Measurements from ENCODE around the gene CAMK4. TPM values are rescaled to one million over a fixed set of nuclear protein-coding genes. Genes with fewer than 3 reads are reported as not detected.

Gene CAMK4
- total RNA-seq, 1 donor from 2014 or later = 49.5 TPM

DNA sequence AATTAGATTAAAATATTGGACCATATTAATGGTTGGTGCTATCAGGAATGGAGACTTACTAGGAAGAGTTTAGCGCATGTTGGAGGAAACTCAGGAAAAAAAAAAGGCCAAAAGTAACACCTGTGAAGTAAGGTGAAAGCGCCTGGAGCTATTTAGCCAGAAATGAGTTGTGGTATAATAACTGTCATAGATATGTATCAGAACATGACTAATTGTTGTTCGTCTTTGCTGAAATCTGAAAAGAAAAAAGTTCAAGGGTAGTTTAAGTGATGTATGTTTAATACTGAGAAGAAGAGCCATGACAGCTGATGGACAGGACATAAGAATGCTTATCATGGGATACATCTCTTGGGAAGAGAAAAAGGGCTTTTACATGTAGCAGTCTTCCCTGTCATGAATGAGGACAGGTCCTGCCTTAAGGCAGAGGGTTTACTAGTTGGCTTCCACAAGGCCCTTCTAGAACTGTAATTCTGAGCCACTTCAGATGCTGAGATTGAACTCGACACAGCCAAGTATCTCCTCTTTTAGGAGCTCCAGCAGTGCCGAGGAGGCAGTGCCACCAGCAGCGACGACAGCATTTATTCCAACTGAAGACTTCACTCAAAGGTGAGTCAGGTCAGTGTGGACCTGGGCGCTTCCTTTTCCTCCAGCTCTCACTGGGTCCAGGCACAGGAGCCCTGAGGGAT, 940 bp upstream of the CAMK4 start:
- H3K36me3 Mint-ChIP-seq (ENCODE audit: low read depth) = peaks cover 12% of the 10 kb centered on the region
- H3K4me1 Mint-ChIP-seq = peaks cover 29% of the 10 kb centered on the region
- peak overlapping the region; percentile 80 for H3K27ac Mint-ChIP-seq
- H3K27me3 Mint-ChIP-seq = peaks cover 4% of the 10 kb centered on the region
- peaks cover 5% of the 10 kb centered on the region for H3K9me3 Mint-ChIP-seq
- DNase-seq = peak; percentile 75
- intact Hi-C loops (cut with micrococcal nuclease) = loop anchor here (1.0 to 10.0 kb wide), 3 partner anchors 12 to 1138 kb away; no protein-coding TSS in a partner anchor
- H3K4me3 Mint-ChIP-seq = peak overlapping the region; percentile 97

DNA sequence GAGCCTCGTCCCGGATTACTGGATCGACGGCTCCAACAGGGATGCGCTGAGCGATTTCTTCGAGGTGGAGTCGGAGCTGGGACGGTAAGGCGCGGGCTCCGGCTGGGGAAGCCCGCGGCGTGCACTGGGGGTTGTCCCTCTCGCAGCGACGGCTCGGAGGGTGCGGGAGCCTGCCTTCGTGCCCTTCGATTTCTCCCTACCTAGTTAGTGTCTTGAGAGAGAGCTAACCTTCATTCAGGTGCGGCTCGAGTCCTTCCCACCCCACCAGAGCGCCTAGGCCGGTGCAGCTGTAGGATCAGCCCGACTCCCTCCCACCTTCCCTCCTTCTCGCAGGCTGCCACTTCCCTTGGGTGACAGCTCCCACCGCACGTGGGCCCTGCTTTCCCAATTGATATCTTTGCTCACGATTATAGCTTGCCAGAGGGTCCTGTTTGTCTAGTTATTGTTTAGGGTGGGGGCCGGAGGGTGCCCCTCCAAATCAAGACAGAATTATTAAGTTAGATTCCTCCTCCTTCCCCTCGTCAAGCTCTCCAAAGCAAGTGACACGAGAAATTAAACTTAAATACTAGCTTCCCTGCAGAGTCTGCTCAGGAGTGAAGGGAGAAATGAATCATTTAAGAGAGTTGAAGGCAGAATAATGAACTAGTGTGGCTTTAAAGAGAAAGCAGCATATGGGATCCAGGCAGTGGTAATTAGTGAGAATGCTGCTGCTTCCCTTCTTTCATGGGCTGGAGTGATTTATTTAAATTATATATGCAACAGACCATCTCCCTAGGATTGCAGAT, 569 bp downstream of the CAMK4 start:
- DNase-seq = no peak
- H3K27me3 Mint-ChIP-seq = no peaks in the 10 kb centered on the region
- H3K27ac Mint-ChIP-seq = peak overlapping the region; percentile 95
- no peaks in the 10 kb centered on the region for H3K9me3 Mint-ChIP-seq
- peaks cover 17% of the 10 kb centered on the region for H3K36me3 Mint-ChIP-seq (ENCODE audit: low read depth)
- peaks cover 42% of the 10 kb centered on the region for H3K4me1 Mint-ChIP-seq
- H3K4me3 Mint-ChIP-seq = peak overlapping the region; percentile 97
- intact Hi-C loops (cut with micrococcal nuclease) = loop anchor here (1.0 to 10.0 kb wide), 4 partner anchors 9 to 1140 kb away; no protein-coding TSS in a partner anchor

DNA sequence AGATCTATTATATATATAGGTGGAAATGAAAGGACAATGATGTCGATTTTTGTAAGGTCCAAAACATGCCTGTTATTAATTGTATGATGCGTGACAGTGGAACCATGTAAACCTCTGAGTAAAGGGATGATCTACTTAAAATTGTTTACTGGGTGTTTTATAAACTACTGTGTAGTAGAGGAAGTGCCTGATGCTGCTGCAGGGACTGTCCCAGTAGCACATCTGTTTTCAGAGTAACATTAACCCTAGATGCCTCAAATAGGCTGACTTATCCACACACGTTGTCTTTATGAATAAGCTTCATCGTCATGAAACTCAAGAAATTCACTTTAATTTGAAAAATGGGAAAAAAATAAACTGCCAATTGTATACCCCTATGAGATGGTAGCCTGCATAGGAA, 1.7 kb downstream of the CAMK4 start:
- intact Hi-C loops (cut with micrococcal nuclease) = loop anchor here (1.0 to 10.0 kb wide), 5 partner anchors 7 to 1141 kb away; partner anchors contain the start of gene STARD4
- peak overlapping the region; percentile 97 for H3K4me3 Mint-ChIP-seq
- H3K27ac Mint-ChIP-seq = peak overlapping the region; percentile 95
- no peaks in the 10 kb centered on the region for H3K9me3 Mint-ChIP-seq
- H3K36me3 Mint-ChIP-seq (ENCODE audit: low read depth) = peaks cover 17% of the 10 kb centered on the region
- H3K27me3 Mint-ChIP-seq = no peaks in the 10 kb centered on the region
- peak; percentile 71 for DNase-seq
- peaks cover 52% of the 10 kb centered on the region for H3K4me1 Mint-ChIP-seq

DNA sequence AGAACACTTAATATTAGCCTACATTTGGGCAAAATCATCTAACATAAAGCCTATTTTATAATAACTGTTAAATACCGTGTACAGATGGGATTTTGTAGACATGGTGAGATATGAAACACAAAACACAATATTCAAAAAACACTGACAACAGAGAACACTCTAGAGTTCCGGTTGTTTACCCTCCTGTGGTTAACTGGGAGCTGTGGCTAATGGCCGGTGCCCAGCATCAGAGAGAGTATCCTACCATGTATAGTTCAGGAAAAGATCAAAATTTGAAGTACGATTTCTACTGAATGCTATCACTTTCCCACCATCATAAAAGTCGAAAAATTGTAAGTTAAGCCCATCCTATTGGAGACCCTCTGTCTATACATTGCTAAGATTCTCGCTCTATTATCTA, 2.4 kb downstream of the CAMK4 start:
- Mint-ChIP-seq H3K9me3 (no peaks in the 10 kb centered on the region), H3K4me3 (peak overlapping the region; percentile 97), H3K27me3 (no peaks in the 10 kb centered on the region), H3K4me1 (peaks cover 57% of the 10 kb centered on the region), H3K27ac (peak overlapping the region; percentile 95), H3K36me3 (ENCODE audit: low read depth) (peaks cover 17% of the 10 kb centered on the region)
- intact Hi-C loops (cut with micrococcal nuclease) = loop anchor here (1.0 to 10.0 kb wide), 4 partner anchors 28 to 1142 kb away; partner anchors contain the start of gene STARD4
- peak; percentile 66 for DNase-seq

DNA sequence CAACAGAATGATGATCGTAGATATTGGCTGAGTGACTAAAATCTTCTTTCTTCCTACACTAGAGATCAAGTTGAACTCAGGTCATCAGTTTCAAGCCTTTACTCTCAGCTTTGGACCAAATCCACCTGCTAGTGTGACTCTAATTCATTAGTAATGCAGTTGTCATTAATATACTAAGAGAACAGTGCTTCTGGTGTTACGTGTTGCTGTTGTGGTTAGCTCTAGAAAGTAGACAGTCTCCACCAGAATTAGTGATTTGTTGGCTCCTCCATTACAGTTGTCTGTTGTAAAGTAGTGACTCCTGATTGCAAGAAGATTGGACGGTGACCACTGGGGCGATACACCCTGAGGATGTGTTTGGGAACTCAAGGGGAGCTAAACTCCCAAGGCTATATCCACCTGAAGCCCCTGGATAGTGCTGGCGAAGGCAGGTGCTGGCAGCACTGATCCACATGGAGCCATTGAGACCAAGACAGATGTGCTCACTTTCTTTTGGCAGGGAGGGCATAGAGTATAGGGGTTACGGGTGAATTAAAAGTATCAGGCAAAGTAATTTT, 3.1 kb downstream of the CAMK4 start:
- H3K9me3 Mint-ChIP-seq = no peaks in the 10 kb centered on the region
- DNase-seq = peak; percentile 70
- intact Hi-C loops (cut with micrococcal nuclease) = loop anchor here (2.0 to 10.0 kb wide), 3 partner anchors 285 to 1143 kb away; partner anchors contain the start of gene STARD4
- peak overlapping the region; percentile 91 for H3K27ac Mint-ChIP-seq
- H3K4me3 Mint-ChIP-seq = peak overlapping the region; percentile 87
- H3K4me1 Mint-ChIP-seq = peaks cover 61% of the 10 kb centered on the region
- H3K27me3 Mint-ChIP-seq = no peaks in the 10 kb centered on the region
- H3K36me3 Mint-ChIP-seq (ENCODE audit: low read depth) = peaks cover 19% of the 10 kb centered on the region

DNA sequence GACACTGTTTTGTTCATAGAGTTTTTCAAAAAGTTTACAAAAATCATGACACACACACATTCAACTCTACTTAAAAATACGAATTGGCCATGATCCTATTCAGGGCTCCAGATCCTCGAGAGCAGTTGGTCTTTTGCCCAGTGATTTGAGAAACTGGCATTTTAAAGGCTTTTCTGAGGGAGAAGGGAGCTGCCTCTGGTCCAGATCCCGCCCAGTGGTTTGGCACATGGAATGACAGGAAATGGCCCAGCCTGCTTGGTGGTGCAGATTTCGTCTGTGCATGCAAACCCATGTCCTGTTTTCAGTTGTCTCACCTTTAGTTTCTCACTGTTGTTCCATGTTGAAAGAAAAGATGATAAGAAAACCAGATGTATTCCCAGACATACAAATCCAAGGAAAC, 3.6 kb downstream of the CAMK4 start:
- Mint-ChIP-seq H3K27me3 (no peaks in the 10 kb centered on the region), H3K4me1 (peaks cover 66% of the 10 kb centered on the region), H3K9me3 (no peaks in the 10 kb centered on the region), H3K4me3 (peak overlapping the region; percentile 87), H3K36me3 (ENCODE audit: low read depth) (peaks cover 21% of the 10 kb centered on the region), H3K27ac (peak overlapping the region; percentile 91)
- intact Hi-C loops (cut with micrococcal nuclease) = loop anchor here (2.0 to 10.0 kb wide), 3 partner anchors 285 to 1143 kb away; partner anchors contain the start of gene STARD4
- peak; percentile 80 for DNase-seq

DNA sequence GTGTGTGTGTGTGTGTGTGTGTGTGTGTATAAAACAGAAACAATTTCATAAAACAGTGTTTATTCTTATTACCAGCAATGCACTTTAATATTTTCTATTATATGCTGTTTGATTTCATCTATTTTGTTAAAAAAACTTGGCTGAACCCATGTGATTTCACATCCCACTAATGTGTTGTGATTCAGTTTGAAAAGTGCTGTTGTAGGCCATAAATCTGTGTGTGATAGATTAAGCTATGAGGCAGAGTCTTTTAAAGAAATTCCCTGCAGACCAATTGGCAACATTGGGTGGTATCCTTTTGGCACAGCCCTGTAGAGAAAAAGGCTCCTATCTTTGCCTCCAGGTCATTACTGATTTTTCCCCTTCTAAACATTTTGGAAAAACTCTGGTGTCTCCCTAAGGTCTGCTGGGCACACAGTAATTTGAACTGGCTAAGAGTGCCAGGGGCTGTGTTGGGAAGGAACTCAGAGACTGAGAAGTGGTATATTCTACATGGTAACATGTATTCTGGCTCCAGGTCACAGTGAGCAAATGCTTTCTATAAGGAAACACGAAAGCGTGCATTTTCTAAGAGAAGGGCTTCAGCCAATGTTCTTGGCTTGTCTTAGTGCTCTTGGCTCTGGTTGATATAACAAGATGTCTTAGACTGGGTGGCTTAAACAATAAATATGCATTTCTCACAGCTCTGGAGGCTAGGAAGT, 4.5 kb downstream of the CAMK4 start:
- peak overlapping the region; percentile 98 for H3K27ac Mint-ChIP-seq
- H3K4me1 Mint-ChIP-seq = peaks cover 63% of the 10 kb centered on the region
- peak overlapping the region; percentile 86 for H3K4me3 Mint-ChIP-seq
- H3K36me3 Mint-ChIP-seq (ENCODE audit: low read depth) = peaks cover 21% of the 10 kb centered on the region
- no peaks in the 10 kb centered on the region for H3K27me3 Mint-ChIP-seq
- no peak for DNase-seq
- H3K9me3 Mint-ChIP-seq = no peaks in the 10 kb centered on the region
- intact Hi-C loops (cut with micrococcal nuclease) = loop anchor here (10.0 kb wide), 2 partner anchors 474 to 1144 kb away; no protein-coding TSS in a partner anchor

DNA sequence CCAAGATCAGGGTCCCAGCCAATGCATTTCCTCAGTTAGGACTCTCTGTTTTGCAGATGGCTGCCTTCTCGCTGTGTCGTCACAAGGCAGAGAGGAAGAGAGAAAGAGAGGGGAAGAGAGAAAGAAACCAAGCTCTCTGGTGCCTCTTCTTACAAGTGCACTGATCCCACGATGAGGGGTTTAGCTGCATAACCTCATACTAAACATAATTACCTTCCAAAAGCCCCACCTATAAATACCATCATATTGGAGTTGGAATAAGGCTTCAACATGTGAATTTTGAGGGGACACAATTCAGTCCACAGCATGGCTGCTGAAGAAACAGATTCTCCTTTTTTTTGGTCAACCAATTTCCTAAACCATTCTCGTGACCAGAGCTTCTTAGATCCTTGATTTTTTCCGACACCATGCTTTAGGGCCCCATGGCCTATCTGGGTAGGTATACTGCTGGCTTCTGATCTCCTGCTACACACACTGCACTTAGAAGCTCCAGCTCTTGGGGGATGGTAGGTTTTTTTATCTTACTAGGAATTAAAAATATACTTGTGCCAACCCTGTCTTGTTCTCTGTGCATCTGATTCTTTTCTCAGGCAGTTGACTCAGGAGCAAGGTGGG, 5.1 kb downstream of the CAMK4 start:
- peak overlapping the region; percentile 86 for H3K4me3 Mint-ChIP-seq
- H3K36me3 Mint-ChIP-seq (ENCODE audit: low read depth) = peaks cover 21% of the 10 kb centered on the region
- intact Hi-C loops (cut with micrococcal nuclease) = loop anchor here (10.0 kb wide), 2 partner anchors 475 to 1145 kb away; no protein-coding TSS in a partner anchor
- H3K4me1 Mint-ChIP-seq = peaks cover 66% of the 10 kb centered on the region
- H3K27ac Mint-ChIP-seq = peak overlapping the region; percentile 98
- H3K27me3 Mint-ChIP-seq = no peaks in the 10 kb centered on the region
- H3K9me3 Mint-ChIP-seq = no peaks in the 10 kb centered on the region
- DNase-seq = peak; percentile 80

DNA sequence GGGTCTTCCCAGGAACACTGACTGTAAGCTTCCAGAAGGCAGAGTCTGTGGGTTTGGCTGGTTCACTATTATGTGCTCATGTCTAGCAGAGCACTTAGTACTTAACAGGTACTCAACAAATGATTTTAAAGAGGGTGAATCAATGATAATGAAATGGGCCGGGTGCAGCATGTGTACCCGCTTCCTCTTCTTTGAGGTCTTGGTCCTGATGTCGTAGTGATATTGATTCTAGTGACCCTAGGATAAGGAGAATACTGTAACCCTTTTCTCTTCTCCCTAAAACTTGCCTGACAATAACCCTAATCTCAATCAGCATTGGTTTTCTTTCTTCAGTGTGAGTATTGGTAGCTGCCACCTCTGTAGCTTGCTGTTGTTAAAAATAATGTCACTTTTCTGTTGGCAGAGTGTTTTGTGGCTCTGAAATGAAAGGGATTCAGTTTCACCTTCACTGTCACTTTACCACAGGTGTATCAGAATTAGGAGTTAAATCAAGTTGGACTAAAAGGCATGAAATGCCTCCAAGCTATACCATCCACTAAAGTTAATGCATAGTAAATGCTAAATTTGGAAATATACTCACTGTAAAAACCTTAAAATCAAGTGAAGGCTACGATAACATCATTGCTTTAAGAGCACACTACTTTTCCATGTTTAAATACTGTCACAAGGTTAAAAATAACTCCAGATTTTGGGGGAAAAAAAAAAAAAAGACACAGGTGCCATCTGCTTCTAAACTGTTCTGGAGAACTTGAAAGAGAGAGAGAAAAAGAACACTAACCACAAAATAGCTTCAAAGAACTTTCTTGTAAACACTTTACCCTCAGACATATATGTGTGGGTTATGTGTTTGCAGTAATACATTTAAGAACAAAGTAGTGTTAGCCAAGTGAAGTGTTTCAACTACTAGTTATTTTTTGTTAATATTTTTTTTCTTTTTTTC, 6.0 kb downstream of the CAMK4 start:
- peak overlapping the region; percentile 98 for H3K27ac Mint-ChIP-seq
- intact Hi-C loops (cut with micrococcal nuclease) = loop anchor here (1.0 to 10.0 kb wide), 7 partner anchors 24 to 1145 kb away; partner anchors contain the start of genes NREP and WDR36
- DNase-seq = peak; percentile 75
- no peaks in the 10 kb centered on the region for H3K27me3 Mint-ChIP-seq
- H3K36me3 Mint-ChIP-seq (ENCODE audit: low read depth) = peaks cover 21% of the 10 kb centered on the region
- H3K4me3 Mint-ChIP-seq = peak overlapping the region; percentile 86
- no peaks in the 10 kb centered on the region for H3K9me3 Mint-ChIP-seq
- peaks cover 74% of the 10 kb centered on the region for H3K4me1 Mint-ChIP-seq

DNA sequence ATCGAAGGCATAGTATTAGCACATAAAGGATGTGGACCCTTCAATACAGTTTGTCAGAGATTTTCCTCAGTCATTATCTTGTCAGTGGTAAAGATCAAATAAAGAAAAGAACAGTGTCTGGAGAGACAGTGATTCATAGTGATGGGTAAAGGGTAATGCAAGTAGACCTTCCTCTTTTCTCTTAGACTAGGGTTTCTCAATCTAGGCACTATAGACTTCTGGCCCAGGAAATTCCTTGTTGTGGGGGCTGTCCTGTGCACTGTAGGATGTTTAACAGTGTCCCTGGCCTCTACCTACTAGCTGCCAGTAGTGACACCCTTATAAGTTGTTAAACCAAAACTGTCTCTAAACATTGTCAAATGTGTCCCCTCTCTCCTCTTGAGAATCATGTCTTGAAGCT, 6.9 kb downstream of the CAMK4 start:
- H3K36me3 Mint-ChIP-seq (ENCODE audit: low read depth) = peaks cover 23% of the 10 kb centered on the region
- H3K27ac Mint-ChIP-seq = peak overlapping the region; percentile 87
- peaks cover 77% of the 10 kb centered on the region for H3K4me1 Mint-ChIP-seq
- peak overlapping the region; percentile 67 for H3K4me3 Mint-ChIP-seq
- peak; percentile 67 for DNase-seq
- no peaks in the 10 kb centered on the region for H3K9me3 Mint-ChIP-seq
- no peaks in the 10 kb centered on the region for H3K27me3 Mint-ChIP-seq
- intact Hi-C loops (cut with micrococcal nuclease) = loop anchor here (2.0 to 5.0 kb wide), 4 partner anchors 72 to 926 kb away; partner anchors contain the start of genes NREP and WDR36

DNA sequence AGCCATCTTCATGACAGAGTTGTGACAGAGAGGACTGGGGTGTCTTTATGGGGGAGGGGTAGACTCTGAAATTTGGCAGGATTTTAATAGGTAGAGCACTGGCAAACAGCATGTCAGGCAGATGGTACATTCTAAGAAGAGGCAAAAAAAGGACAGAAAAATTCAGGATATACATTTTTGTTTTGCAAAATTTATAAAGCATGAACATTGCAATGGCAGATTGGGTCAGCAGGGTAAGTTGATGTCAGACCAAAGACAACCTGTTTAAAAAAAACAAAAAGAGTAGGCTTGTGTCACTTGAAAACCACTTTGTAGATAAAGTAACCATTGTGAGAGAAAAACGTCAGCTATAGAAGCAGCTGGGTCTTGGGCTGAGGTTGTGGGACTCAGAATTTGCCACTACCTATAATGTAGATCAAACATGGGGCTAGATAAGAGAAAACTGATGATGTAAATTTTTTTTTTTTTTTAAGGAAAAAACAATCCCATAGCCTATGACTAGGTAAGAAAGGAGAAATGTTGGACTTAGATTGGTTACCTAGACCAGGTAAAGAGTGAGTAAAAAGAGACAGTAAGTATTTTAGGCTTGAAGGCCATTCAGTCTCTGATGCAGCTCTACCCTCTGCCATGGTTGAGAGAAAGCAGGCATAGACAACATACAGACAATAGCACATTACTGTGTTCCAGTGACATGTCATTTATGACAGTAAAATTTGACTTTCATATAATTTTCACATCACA, 8.3 kb downstream of the CAMK4 start:
- H3K36me3 Mint-ChIP-seq (ENCODE audit: low read depth) = peaks cover 18% of the 10 kb centered on the region
- H3K4me1 Mint-ChIP-seq = peaks cover 81% of the 10 kb centered on the region
- peak overlapping the region; percentile 90 for H3K27ac Mint-ChIP-seq
- intact Hi-C loops (cut with micrococcal nuclease) = loop anchor here (1.0 to 5.0 kb wide), 4 partner anchors 7 to 925 kb away; partner anchors contain the start of genes NREP and WDR36
- no peaks in the 10 kb centered on the region for H3K9me3 Mint-ChIP-seq
- peak; percentile 75 for DNase-seq
- H3K4me3 Mint-ChIP-seq = peak overlapping the region; percentile 66
- H3K27me3 Mint-ChIP-seq = no peaks in the 10 kb centered on the region

All from activated CD4-positive, alpha-beta T cell treated with anti-CD3 and anti-CD28 coated beads, Interleukin-2, amount 10 ng/mL, durations not matched to agents 24 days and 14 days (primary cell).